ENCODE results near the gene TBC1D16.

Gene TBC1D16

GRCh38 chr17:79950751-79951150 lies 84.9 kb downstream of the TBC1D16 start:
- no peak for DNase-seq (ENCODE audit: low read depth)

DNA sequence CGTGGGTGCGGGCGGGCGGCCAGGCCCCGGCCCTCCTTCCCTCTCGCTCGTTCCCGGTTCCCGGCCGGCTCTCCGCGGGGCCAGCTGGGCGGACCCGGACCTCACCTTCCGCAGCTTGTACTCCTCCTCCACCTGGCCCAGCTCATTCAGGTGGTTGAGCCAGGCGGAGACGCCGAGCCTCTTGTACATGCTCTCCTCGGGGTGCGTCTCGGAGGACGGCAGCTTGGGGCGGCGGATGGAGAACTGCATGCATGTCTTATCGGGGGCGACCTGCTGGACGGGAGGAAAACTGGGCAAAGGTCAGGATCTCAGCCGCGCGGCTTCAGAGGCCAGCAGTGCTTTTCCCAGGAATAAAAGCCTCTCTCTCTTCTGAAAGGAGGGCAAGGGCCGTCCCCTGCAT lies 85.4 kb downstream of the TBC1D16 start:
- no peak for DNase-seq (ENCODE audit: low read depth)

- no peak for DNase-seq (ENCODE audit: low read depth)
These were observed 85.9 kb downstream of the TBC1D16 start for GRCh38 chr17:79949656-79950209.

GRCh38 chr17:79948945-79949655 lies 86.6 kb downstream of the TBC1D16 start:
- no peak for DNase-seq (ENCODE audit: low read depth)

DNA sequence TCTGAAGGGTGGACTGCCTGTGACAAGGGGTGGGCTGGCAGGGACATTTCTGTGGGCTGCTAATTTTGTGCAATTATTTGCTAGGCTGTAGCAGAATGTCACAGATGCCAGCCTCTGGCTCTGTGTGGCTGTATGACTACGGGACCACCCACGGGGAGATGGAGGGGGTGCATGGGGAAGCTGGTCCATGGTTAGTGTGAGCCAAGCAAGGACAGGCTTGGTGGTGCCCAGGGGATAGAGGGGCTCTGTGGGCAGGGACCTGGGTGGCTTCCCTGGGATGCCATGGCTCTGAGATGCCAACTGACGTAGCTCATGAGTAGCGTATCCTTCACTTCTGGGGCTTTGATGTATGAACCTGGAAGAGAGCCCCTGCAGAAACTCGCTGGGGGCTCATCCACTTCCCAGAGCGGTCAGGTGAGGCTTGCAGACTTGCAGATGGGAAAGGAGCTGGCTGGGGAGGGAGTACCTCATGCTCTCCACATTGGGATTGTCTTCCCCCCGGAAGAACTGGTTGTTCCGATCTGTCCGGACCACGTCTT lies 87.2 kb downstream of the TBC1D16 start:
- DNase-seq (ENCODE audit: low read depth), result no peak

GRCh38 chr17:79947351-79948031 lies 88.2 kb downstream of the TBC1D16 start:
- DNase-seq (ENCODE audit: low read depth), result no peak

DNA sequence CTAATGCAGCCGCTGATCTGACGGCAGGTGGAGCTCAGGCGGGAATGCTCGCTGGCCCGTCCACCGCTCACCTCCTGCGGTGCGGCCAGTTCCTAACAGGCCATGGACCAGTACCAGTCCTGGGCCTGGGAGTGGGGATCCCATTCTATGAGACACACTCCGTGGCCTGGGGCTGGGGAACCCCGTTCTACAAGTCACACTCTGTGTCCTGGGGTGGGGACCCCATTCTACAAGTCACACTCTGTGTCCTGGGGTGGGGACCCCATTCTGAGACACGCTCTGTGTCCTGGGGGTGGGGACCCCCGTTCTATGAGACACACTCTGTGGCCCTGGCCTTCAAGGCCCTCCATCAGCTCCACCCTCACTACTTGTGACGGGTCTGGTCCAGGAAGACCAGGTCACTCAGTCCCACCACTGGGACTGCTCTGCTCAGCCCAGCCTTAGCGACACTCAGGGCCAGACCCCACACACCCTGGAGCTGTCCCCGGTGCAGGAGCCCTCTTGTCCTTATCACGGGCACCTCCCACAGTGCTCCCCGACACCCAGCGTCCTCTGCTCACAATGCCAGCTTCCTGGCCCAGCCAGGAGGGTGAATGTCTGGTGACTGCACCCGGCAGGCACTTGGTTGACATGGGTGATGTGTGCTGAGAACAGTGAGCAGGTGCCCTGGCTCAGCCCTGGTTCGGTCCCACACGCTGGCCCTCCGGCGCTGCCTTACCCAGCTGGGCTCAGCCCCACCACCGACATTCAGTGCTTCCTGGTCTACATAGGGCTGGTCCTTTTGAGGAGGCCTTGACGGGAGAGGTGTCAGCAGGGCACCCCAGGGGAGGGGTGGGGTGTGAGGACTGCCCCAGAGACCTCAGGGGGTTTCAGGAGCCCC lies 89.1 kb downstream of the TBC1D16 start:
- DNase-seq (ENCODE audit: low read depth), result no peak

DNA sequence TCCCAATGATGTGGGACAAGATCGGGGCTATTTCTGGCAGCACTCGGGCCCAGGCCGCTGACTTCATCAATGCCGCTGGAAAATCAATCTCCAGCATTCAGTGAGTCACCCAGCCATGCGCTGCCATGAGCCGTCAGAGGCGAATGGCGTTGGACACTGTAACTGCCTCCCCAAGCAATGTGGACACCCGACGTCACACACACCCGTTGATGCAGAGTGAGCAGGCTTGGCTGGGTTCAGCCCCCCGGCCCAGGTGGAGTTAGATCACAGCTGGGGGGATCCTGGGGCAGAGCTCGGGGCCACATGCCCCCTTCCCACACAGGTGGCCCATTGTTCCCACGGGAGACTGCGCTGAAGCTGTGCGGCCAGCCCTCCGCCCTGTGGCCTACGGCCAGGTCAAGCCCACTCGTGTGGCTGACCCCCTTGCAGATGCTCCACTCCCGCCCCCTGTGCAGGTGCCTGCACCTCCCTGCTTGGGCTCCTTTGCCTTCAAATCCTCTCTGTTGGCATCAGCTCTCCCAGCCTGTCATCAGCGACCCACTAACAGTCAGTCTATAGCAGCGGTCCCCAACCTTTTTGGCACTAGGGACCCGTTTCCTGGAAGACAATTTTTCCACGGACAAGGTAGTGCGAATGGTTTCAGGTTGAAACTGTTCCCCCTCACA lies 89.9 kb downstream of the TBC1D16 start:
- no peak for DNase-seq (ENCODE audit: low read depth)

- no peak for DNase-seq (ENCODE audit: low read depth)
These were observed 90.8 kb downstream of the TBC1D16 start for GRCh38 chr17:79944821-79945391.

DNA sequence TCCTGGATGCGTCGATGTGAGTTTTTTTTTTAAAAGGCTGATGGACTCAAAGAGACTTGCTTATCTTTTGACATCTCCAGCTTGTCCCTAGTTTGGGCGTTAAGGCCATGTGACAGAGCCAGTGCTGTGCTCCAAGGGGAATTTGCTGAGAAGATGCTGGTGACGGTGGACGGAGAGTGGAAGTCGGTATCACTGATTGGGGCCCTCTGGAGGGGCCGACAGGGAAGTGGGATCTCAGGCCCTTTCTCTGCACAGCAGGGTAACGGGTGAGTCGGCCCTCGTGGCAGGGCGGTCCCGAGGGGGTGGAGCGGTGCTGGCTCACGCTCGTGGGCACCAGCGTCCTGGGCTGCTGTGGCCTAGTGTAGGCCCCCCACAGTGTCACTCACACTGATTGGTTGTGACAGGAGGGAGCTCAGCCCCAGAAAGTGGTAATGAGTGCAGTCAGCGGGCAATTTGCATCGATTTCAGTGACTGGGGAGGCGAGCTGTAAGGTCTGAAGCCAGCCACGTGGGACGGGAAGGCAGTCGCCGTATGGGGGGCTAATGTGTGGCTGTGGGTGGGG lies 91.3 kb downstream of the TBC1D16 start:
- no peak for DNase-seq (ENCODE audit: low read depth)

GRCh38 chr17:79943347-79944241 lies 92.1 kb downstream of the TBC1D16 start:
- DNase-seq (ENCODE audit: low read depth), result no peak

DNA sequence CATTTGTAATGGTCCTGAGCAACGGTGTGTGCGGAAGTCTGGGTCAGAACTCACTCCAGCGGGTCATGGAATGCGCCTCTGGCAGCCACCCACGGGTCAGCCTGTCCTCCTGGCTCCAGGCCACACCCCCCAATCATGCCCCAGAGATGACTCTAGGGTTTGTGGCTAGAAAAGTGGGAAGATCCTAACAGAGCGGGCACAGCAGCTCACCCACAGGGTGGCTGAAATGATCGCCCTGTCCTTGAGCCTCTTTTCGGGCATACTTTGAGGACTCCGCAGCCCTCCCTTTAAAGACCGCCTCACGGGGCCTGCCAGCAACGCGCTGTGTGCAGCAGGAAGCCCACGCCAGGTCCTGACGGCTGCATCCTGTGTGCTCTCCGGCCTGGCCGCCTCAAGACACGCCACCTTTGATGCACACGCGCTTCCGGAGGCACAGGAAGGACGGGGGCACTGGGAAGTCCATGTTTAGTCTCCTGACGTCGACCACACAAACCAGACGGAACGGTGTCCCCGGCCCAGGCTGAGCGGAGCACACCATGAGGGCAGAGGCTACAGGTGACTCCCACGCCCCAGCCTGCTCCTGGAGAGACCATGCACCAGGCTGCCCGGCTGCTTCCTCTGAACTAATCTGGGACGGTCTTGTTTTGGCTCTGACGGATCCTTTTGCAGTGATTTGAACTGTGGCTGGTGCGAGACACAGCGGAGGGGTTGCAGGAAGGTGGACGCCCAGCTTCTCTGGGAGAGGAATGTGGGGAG lies 92.9 kb downstream of the TBC1D16 start:
- DNase-seq (ENCODE audit: low read depth), result no peak

- no peak for DNase-seq (ENCODE audit: low read depth)
These were observed 93.7 kb downstream of the TBC1D16 start for GRCh38 chr17:79942011-79942405.

DNA sequence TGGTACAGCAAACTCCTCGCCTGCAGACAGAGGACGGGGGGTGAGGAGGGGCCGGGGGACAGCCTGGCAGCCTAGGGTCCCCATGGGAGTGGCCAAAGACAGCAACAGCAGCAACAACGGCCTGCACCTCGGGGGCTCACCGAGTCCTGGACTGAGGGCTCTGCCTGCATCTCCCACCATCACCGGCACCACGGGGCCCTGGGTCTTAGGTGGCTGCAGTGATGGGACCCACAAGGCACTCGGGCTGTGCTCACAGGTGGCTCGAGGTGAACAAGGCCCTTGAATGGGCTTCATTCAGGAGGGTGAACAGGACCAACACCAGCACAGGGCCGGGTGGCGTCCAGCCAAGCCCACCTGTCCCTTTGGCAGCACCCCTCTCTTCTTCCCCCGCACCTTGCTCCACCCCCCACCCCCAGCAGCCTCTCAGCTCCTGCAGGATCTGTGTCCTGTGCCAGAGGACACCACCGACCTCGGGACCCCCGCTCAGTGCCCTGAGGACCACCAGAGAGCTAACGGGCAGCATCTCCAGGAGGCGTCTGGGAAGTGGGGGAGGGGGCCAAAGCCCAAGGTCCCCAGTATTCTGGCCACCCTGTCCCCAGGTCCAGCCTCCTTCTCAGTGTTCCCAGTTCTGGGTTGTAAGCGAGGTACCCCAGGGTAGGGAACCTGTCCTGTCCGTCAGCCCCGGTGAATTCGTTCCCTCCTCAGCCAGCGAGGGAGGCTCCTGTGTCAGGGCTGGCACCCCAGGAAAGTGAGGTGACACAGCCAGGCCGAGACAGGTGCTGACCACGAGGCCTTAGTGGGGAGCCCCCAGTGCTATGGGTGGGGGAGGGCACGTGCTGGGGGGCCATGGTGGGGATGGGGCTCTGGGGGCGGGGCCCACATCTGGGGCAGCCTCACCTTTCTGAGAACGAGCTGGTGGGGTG lies 94.3 kb downstream of the TBC1D16 start:
- DNase-seq (ENCODE audit: low read depth), result no peak

DNA sequence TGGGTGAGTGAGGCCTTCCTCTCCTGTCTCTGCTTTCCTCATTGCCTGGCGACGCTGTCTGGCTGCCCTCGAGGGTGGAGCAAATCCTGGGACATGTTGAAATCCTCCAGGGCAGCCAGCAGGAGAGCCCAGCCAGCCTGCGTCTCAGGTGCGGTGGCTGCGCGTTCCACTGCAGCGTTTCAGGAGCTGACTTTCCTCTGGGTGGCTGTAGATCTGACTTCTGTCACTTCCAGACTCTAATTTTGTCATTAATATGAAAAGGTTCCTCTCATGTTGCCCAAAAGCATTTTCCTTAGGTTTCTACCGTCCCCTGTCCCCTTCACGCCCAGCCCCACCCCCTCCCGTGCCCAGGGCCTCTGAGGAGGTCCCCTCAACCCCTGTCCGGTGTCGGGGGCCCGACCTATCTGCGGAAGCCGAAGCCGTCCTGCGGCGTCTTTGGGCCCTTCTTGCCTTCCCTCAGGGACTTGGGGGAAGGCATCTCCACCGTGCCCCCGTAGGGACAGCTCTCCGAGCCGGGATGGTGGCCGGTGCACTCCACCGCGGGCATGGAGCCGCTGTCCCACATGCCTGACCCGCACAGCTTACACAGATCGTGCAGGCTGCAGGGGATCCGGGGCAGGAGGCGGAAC lies 95.1 kb downstream of the TBC1D16 start:
- DNase-seq (ENCODE audit: low read depth), result no peak

GRCh38 chr17:79939755-79940458 lies 95.8 kb downstream of the TBC1D16 start:
- no peak for DNase-seq (ENCODE audit: low read depth)

- no peak for DNase-seq (ENCODE audit: low read depth)
These were observed 96.6 kb downstream of the TBC1D16 start for GRCh38 chr17:79939094-79939435.
